ENCODE results near the gene LHX2. TPM values are rescaled to one million over a fixed set of nuclear protein-coding genes. Genes with fewer than 3 reads are reported as not detected.

Gene LHX2
- total and polyA plus RNA-seq, 2 of the 13 experiments (the other 11 are each of a cell fraction or from before 2014, with no cell fraction given): not detected

DNA sequence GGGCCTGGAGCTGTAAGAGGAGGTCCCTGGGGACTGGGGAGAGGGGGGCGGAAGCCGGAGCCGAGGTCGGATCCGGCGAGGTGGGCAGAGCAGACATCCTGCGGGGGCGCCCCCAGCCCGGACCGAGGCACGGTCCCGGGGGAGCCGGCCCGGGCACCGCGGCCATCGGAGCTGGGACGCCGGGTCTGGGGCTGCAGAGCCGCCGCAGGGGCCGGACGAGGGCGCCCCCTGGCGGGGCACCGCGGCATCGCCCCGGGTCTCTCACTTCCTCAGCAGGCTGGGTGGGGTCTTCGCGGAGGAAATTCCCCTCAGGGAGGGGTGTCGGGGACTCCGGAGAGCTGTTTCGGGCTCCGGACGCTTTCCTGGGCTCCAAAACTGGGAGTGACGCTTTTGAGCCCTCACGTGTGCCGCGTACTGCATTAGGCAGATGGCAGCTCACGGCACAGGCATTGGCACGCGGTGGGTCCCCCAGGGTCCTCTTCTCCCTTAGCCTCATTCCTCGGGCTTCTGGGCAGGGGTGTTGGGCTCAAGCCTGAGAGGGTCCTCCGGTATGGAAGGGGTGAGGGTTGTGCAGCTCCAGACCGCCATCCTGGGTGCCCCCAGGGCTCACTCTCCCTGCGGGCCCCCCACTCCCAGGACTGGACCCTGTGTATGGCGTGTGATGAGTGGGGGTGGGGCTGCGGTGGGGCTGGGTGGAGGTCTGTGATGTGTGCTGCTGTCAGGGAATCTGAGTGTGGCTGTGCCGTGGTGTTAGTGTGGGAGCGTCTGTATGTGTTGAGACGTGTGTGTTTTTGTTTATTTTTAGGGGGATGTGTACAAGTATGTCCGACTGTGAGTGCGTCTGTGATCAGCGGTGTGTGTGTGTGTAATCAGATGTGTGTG, 29.6 kb downstream of the LHX2 start (continued):
- TF ChIP-seq, protein P1, sequence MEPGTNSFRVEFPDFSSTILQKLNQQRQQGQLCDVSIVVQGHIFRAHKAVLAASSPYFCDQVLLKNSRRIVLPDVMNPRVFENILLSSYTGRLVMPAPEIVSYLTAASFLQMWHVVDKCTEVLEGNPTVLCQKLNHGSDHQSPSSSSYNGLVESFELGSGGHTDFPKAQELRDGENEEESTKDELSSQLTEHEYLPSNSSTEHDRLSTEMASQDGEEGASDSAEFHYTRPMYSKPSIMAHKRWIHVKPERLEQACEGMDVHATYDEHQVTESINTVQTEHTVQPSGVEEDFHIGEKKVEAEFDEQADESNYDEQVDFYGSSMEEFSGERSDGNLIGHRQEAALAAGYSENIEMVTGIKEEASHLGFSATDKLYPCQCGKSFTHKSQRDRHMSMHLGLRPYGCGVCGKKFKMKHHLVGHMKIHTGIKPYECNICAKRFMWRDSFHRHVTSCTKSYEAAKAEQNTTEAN (CRISPR knock-in tag; conservative IDR thresholded peaks at IDR 0.05): no peak
- TF ChIP-seq STAG1 (CRISPR knock-in tag; IDR thresholded peaks at IDR 0.05): peak; percentile 83
- no peak for TF ChIP-seq ZNF883 (CRISPR knock-in tag; IDR thresholded peaks at IDR 0.05; ENCODE audit: not compliant biosample characterization)
- no peak for TF ChIP-seq POGZ (CRISPR knock-in tag; IDR thresholded peaks at IDR 0.05)
- TF ChIP-seq, protein P2, sequence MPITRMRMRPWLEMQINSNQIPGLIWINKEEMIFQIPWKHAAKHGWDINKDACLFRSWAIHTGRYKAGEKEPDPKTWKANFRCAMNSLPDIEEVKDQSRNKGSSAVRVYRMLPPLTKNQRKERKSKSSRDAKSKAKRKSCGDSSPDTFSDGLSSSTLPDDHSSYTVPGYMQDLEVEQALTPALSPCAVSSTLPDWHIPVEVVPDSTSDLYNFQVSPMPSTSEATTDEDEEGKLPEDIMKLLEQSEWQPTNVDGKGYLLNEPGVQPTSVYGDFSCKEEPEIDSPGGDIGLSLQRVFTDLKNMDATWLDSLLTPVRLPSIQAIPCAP (CRISPR knock-in tag; IDR thresholded peaks at IDR 0.05; ENCODE audit: low read depth): no peak
- TF ChIP-seq ELF3 (CRISPR knock-in tag; IDR thresholded peaks at IDR 0.05): 0 out of 2 replicates have a peak, but pooled peaks have one; percentile 10
- TF ChIP-seq RELA (CRISPR knock-in tag; IDR thresholded peaks at IDR 0.05): no peak
- no peak for TF ChIP-seq RFX1 (IDR thresholded peaks at IDR 0.05)
- TF ChIP-seq ZNF484 (CRISPR knock-in tag; IDR thresholded peaks at IDR 0.05; ENCODE audit: borderline replicate concordance, low read depth): no peak
- no peak for TF ChIP-seq MIER3 (CRISPR knock-in tag; IDR thresholded peaks at IDR 0.05; ENCODE audit: borderline replicate concordance)
- no peak for TF ChIP-seq HMGA1 (CRISPR knock-in tag; conservative IDR thresholded peaks at IDR 0.05)
- no peak for TF ChIP-seq ZNF777 (CRISPR knock-in tag; IDR thresholded peaks at IDR 0.05)
- no peak for TF ChIP-seq MYNN (CRISPR knock-in tag; IDR thresholded peaks at IDR 0.05; ENCODE audit: low read depth)
- no peak for TF ChIP-seq ZNF329 (CRISPR knock-in tag; IDR thresholded peaks at IDR 0.05; ENCODE audit: low read depth)
- TF ChIP-seq, protein P3, sequence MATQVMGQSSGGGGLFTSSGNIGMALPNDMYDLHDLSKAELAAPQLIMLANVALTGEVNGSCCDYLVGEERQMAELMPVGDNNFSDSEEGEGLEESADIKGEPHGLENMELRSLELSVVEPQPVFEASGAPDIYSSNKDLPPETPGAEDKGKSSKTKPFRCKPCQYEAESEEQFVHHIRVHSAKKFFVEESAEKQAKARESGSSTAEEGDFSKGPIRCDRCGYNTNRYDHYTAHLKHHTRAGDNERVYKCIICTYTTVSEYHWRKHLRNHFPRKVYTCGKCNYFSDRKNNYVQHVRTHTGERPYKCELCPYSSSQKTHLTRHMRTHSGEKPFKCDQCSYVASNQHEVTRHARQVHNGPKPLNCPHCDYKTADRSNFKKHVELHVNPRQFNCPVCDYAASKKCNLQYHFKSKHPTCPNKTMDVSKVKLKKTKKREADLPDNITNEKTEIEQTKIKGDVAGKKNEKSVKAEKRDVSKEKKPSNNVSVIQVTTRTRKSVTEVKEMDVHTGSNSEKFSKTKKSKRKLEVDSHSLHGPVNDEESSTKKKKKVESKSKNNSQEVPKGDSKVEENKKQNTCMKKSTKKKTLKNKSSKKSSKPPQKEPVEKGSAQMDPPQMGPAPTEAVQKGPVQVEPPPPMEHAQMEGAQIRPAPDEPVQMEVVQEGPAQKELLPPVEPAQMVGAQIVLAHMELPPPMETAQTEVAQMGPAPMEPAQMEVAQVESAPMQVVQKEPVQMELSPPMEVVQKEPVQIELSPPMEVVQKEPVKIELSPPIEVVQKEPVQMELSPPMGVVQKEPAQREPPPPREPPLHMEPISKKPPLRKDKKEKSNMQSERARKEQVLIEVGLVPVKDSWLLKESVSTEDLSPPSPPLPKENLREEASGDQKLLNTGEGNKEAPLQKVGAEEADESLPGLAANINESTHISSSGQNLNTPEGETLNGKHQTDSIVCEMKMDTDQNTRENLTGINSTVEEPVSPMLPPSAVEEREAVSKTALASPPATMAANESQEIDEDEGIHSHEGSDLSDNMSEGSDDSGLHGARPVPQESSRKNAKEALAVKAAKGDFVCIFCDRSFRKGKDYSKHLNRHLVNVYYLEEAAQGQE (IDR thresholded peaks at IDR 0.05; ENCODE audit: borderline replicate concordance in 1 of 2, low read depth in 1 of 2, low read length in 2 of 2): no peak
- TF ChIP-seq GTF2F1 (IDR thresholded peaks at IDR 0.05; ENCODE audit: low read length): no peak
- TF ChIP-seq, protein P4, sequence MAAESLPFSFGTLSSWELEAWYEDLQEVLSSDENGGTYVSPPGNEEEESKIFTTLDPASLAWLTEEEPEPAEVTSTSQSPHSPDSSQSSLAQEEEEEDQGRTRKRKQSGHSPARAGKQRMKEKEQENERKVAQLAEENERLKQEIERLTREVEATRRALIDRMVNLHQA (CRISPR knock-in tag; IDR thresholded peaks at IDR 0.05): no peak
- TF ChIP-seq ZNF563 (CRISPR knock-in tag; IDR thresholded peaks at IDR 0.05): 0 out of 2 replicates have a peak, but pooled peaks have one; percentile 40
- no peak for TF ChIP-seq SSRP1 (CRISPR knock-in tag; IDR thresholded peaks at IDR 0.05)
- no peak for TF ChIP-seq SKI (IDR thresholded peaks at IDR 0.05; ENCODE audit: partially characterized antibody)
- no peak for TF ChIP-seq MTA3 (CRISPR knock-in tag; IDR thresholded peaks at IDR 0.05)
- no peak for TF ChIP-seq ZNF354B (CRISPR knock-in tag; IDR thresholded peaks at IDR 0.05)
- TF ChIP-seq ZNF749 (CRISPR knock-in tag; IDR thresholded peaks at IDR 0.05; ENCODE audit: borderline replicate concordance): no peak
- TF ChIP-seq ZNF180 (CRISPR knock-in tag; IDR thresholded peaks at IDR 0.05; ENCODE audit: borderline replicate concordance, low read depth): no peak
- no peak for TF ChIP-seq KMT2A (CRISPR knock-in tag; IDR thresholded peaks at IDR 0.05)
- no peak for TF ChIP-seq SETDB1 (CRISPR knock-in tag; IDR thresholded peaks at IDR 0.05; ENCODE audit: borderline replicate concordance)

Data from HepG2 (cell line).